ENCODE data around the gene CD163L1. TPM values are rescaled to one million over a fixed set of nuclear protein-coding genes. Genes with fewer than 3 reads are reported as not detected.

CD163L1 gene
- 1 to 10 TPM in 3 of 4 donors, under 1 TPM in 1; 0.54 to 3.8 (median 2.0) TPM for total RNA-seq

DNA sequence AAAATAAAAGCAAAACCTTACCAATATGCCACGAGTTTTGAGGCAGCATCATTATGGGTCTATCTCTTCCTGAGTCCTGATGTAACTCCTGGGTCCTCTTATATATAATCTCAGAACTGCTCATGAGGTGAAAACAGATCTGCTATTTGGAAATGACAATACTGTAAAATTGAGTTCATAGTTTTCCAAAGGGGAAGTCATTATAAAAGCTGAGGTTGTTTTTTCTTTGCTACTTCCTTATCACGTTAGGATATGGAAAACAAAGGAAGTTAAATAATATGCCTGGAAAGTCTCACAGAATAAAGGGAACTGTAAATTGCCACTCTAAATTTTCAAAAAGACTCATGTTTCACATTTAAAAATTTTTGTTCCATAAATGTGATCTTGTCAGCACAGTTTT is at the start of gene CD163L1:
TSS of gene CD163L1 (minus strand) at position 78 of the 400 bp plus-strand sequence. CDS start at position 52, 26 bp downstream.
- no peaks in the 10 kb centered on the region for H3K4me1 ChIP-seq
- intact Hi-C loops (cut with DNase I) = no loop called here
- WGBS, 2 donors = 53 to 64% methylated on average over 2 of the region's 2 CpGs

DNA sequence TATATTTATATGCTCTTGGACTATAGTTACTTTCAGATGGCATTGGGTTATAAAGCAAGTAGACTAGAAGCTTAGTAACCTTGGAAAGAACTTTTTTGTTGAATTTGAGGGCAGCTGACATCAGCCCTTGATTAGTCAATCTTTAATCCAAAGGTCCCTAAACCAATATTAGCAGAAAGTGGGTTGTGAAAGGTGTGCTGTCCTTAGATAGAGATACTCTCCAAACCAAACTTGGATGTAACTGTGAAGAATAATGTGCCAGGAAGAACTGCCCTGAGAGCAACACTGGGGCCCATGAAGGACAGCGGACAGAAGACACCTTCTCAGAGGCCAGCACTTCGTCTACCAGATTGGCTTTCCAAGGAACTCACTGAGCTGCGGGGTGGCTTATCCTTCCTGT is 49.1 kb upstream of the CD163L1 start:
- Histone ChIP-seq H3K4me3 (replicated peaks in 1 of 3) (no peak overlapping the region), H3K36me3 (no peaks in the 10 kb centered on the region), H3K4me1 (no peaks in the 10 kb centered on the region), H3K9me3 (no peaks in the 10 kb centered on the region), H3K27ac (no peak overlapping the region), H3K27me3 (no peaks in the 10 kb centered on the region)
- TF ChIP-seq, protein P1, sequence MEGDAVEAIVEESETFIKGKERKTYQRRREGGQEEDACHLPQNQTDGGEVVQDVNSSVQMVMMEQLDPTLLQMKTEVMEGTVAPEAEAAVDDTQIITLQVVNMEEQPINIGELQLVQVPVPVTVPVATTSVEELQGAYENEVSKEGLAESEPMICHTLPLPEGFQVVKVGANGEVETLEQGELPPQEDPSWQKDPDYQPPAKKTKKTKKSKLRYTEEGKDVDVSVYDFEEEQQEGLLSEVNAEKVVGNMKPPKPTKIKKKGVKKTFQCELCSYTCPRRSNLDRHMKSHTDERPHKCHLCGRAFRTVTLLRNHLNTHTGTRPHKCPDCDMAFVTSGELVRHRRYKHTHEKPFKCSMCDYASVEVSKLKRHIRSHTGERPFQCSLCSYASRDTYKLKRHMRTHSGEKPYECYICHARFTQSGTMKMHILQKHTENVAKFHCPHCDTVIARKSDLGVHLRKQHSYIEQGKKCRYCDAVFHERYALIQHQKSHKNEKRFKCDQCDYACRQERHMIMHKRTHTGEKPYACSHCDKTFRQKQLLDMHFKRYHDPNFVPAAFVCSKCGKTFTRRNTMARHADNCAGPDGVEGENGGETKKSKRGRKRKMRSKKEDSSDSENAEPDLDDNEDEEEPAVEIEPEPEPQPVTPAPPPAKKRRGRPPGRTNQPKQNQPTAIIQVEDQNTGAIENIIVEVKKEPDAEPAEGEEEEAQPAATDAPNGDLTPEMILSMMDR (IDR thresholded peaks at IDR 0.05) = no peak
- TF ChIP-seq POLR2A (IDR thresholded peaks at IDR 0.05) = no peak
- WGBS, 2 donors = 88% methylated on average over 3 of the region's 3 CpGs
- DNase-seq = no peak
- intact Hi-C loops (cut with DNase I) = no loop called here

More for the DNA sequence above, at the start of gene CD163L1:
- H3K27me3 ChIP-seq = no peaks in the 10 kb centered on the region
- no peak for DNase-seq
- H3K9me3 ChIP-seq = no peaks in the 10 kb centered on the region
- TF ChIP-seq POLR2A (IDR thresholded peaks at IDR 0.05) = no peak
- TF ChIP-seq, protein P1 (IDR thresholded peaks at IDR 0.05) = no peak
- no peak within 1 kb of the TSS for H3K4me3 ChIP-seq (replicated peaks in 1 of 3)
- no peaks in the 10 kb centered on the region for H3K36me3 ChIP-seq
- no peak within 1 kb of the TSS for H3K27ac ChIP-seq

DNA sequence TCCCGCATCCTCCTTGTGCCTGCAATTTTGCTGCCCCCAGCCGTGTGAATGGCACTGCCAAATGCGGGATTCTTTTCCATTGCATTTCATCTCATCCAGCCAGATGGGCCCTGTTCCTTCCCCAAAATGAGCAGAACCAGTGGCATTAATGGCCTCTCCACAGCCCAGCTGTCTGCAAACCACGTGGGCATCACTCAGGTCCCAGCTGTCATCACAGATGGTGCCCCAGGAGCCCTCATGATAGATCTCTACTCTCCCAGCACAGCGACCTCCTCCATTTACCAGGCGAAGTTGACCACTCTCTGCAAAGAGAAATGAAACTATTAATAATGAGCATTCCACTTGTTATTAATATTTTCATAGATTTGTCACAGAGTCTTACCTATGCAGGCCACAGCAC is 42.6 kb upstream of the CD163L1 start:
- no peaks in the 10 kb centered on the region for H3K4me1 ChIP-seq
- H3K9me3 ChIP-seq = no peaks in the 10 kb centered on the region
- WGBS, 2 donors = 83% methylated on average over 6 of the region's 6 CpGs

DNA sequence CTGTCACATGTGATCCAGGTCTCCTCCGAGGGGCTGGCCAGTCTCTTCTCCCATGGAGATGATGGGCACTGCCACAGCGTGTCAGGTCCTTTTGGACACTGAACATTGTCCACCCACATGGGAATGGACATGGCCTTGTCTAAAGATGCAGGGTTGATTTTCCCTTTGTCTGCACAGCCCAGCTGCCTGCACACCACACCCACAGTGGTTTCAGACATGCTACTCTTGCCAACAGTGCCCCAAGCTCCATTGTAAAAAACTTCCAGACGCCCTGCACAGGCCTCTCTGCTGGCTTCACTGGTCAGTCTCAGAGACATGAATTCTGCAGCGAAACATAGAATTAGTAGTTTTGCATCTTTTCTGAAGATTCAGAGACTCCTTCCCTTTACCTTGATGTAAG is 41.1 kb upstream of the CD163L1 start:
- intact Hi-C loops (cut with DNase I) = no loop called here
- H3K4me1 ChIP-seq = no peaks in the 10 kb centered on the region
- no peak overlapping the region for H3K27ac ChIP-seq
- no peaks in the 10 kb centered on the region for H3K27me3 ChIP-seq
- DNase-seq = no peak
- no peaks in the 10 kb centered on the region for H3K9me3 ChIP-seq
- 49 to 84% methylated on average over 4 of the region's 4 CpGs for WGBS, 2 donors
- no peaks in the 10 kb centered on the region for H3K36me3 ChIP-seq
- TF ChIP-seq, protein P1 (IDR thresholded peaks at IDR 0.05) = no peak
- no peak for TF ChIP-seq POLR2A (IDR thresholded peaks at IDR 0.05)
- H3K4me3 ChIP-seq (replicated peaks in 1 of 3) = no peak overlapping the region

More for the DNA sequence above, 42.6 kb upstream of the CD163L1 start:
- H3K4me3 ChIP-seq (replicated peaks in 1 of 3) = no peak overlapping the region
- no peak for DNase-seq
- H3K36me3 ChIP-seq = no peaks in the 10 kb centered on the region
- intact Hi-C loops (cut with DNase I) = no loop called here
- H3K27ac ChIP-seq = no peak overlapping the region
- H3K27me3 ChIP-seq = no peaks in the 10 kb centered on the region
- no peak for TF ChIP-seq POLR2A (IDR thresholded peaks at IDR 0.05)
- TF ChIP-seq, protein P1 (IDR thresholded peaks at IDR 0.05) = no peak

DNA sequence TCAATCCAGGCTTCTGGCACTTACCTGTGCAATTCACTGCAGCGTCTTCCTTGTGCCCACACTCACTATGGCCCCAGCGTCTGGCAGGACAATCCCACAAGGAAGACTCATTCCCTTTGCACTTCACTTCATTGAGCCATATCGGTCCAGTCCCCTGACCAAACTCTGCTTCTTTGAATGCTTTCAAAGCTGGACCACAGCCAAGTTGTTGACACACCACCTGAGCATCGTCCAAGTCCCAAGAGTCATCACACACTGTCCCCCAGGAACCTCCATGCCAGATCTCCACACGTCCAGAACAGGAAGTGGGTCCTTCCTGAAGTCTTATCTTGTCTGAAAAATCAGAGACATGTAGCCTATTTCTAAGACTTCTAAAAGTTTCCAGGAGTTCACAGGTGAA is 39.4 kb upstream of the CD163L1 start:
- WGBS, 2 donors = 34 to 48% methylated on average over 5 of the region's 5 CpGs
- TF ChIP-seq POLR2A (IDR thresholded peaks at IDR 0.05) = no peak
- TF ChIP-seq, protein P1 (IDR thresholded peaks at IDR 0.05) = no peak

More for the DNA sequence above, 39.4 kb upstream of the CD163L1 start:
- H3K4me3 ChIP-seq (replicated peaks in 1 of 3) = no peak overlapping the region
- H3K27ac ChIP-seq = no peak overlapping the region
- intact Hi-C loops (cut with DNase I) = no loop called here
- no peak for DNase-seq
- H3K4me1 ChIP-seq = no peaks in the 10 kb centered on the region
- no peaks in the 10 kb centered on the region for H3K27me3 ChIP-seq
- no peaks in the 10 kb centered on the region for H3K36me3 ChIP-seq
- no peaks in the 10 kb centered on the region for H3K9me3 ChIP-seq
